Neural cell (in vitro differentiated cells): Measurements from ENCODE around the gene SGPP2. TPM values are rescaled to one million over a fixed set of nuclear protein-coding genes. Genes with fewer than 3 reads are reported as not detected.

ENCODE experiments used
- H2AFZ ChIP-seq: fragments of 200-600, 300-800 bp; sonication (generic), shearing (Covaris generic); 2 replicates; pipeline ENCODE4 v1.6.0; 2014; ENCODE audit warnings: low read depth, mild to moderate bottlenecking, antibody characterized with exemption, low read length, moderate library complexity
- H3F3A ChIP-seq: fragments of 200-600 bp; shearing (Covaris generic); 2 replicates; pipeline ENCODE4 v1.6.1; 2016; ENCODE audit warnings: mild to moderate bottlenecking, moderate library complexity, mixed read lengths, antibody characterized with exemption, low read length; ENCODE audit not compliant: insufficient read depth, poor library complexity, severe bottlenecking
- H3K27ac ChIP-seq: fragments of 200-600, 300-800 bp; sonication (generic), shearing (Covaris generic); 2 replicates; pipeline ENCODE4 v1.5.1; 2014; ENCODE audit warnings: mild to moderate bottlenecking, low read length, moderate library complexity
- H3K27me3 ChIP-seq: fragments of 300-800, 200-600 bp; sonication (generic), shearing (Covaris generic); 2 replicates; pipeline ENCODE4 v1.6.0; 2014; ENCODE audit warnings: mild to moderate bottlenecking, low read depth, low read length, moderate library complexity; ENCODE audit not compliant: insufficient read depth
- H3K36me3 ChIP-seq: fragments of 300-800, 200-600 bp; sonication (generic), shearing (Covaris generic); 2 replicates; pipeline ENCODE4 v1.5.1; 2014; ENCODE audit warnings: mild to moderate bottlenecking, antibody characterized with exemption, low read length, moderate library complexity; ENCODE audit not compliant: insufficient read depth
- H3K4me2 ChIP-seq: fragments of 300-800, 200-600 bp; sonication (generic), shearing (Covaris generic); 2 replicates; pipeline ENCODE4 v1.6.0; 2014; ENCODE audit warnings: mild to moderate bottlenecking, low read length
- H3K4me3 ChIP-seq: fragments of 300-800, 200-600 bp; sonication (generic), shearing (Covaris generic); 2 replicates; pipeline ENCODE4 v1.5.1; 2014; ENCODE audit warnings: mild to moderate bottlenecking, low read length, moderate library complexity
- H3K79me2 ChIP-seq: fragments of 200-600 bp; shearing (Covaris generic); replicated peaks from 2 replicates; pipeline ENCODE4 v1.6.0; 2014; ENCODE audit warnings: mild to moderate bottlenecking, low read length, moderate library complexity; ENCODE audit not compliant: insufficient read depth
- H3K9ac ChIP-seq: fragments of 300-800, 200-600 bp; sonication (generic), shearing (Covaris generic); 2 replicates; pipeline ENCODE4 v1.6.1; 2016; ENCODE audit warnings: mild to moderate bottlenecking, low read length, mixed read lengths
- H3K9me2 ChIP-seq: fragments of 200-600 bp; shearing (Covaris generic); 2 replicates; pipeline ENCODE4 v1.6.1; 2016; ENCODE audit warnings: mild to moderate bottlenecking, low read length, mixed read lengths; ENCODE audit not compliant: insufficient read depth
- H3K9me3 ChIP-seq: fragments of 200-600, 300-800 bp; sonication (generic), shearing (Covaris generic); 2 replicates; pipeline ENCODE4 v1.6.1; 2016; ENCODE audit warnings: mild to moderate bottlenecking, mixed run types, low read length, moderate library complexity, mixed read lengths
- H4K20me1 ChIP-seq: fragments of 200-600 bp; shearing (Covaris generic); 2 replicates; pipeline ENCODE4 v1.6.1; 2016; ENCODE audit warnings: mild to moderate bottlenecking, mixed run types; ENCODE audit not compliant: insufficient read depth
- EP300 ChIP-seq: fragments of 450-650 bp; conservative IDR thresholded peaks from 2 replicates; pipeline ENCODE4 v1.6.1; 2014; ENCODE audit warnings: antibody characterized with exemption, mild to moderate bottlenecking, moderate library complexity; ENCODE audit not compliant: poor library complexity, severe bottlenecking
- EZH2 ChIP-seq: fragments of 200-600, 300-800 bp; shearing (Covaris generic), sonication (generic); IDR thresholded peaks from 2 replicates; pipeline ENCODE4 v1.6.1; 2014; ENCODE audit warnings: antibody characterized with exemption, low read length, borderline replicate concordance, mild to moderate bottlenecking; ENCODE audit not compliant: insufficient read depth, poor library complexity, severe bottlenecking
- MXI1 ChIP-seq: fragments of 450-650 bp; conservative IDR thresholded peaks from 2 replicates; pipeline ENCODE4 v1.6.1; 2014; ENCODE audit warnings: antibody characterized with exemption, mild to moderate bottlenecking; ENCODE audit not compliant: poor library complexity, severe bottlenecking
- POLR2AphosphoS5 ChIP-seq: IDR thresholded peaks from 2 replicates; pipeline ENCODE4 v1.6.1; 2012
- RAD21 ChIP-seq: fragments of 450-650 bp; conservative IDR thresholded peaks from 2 replicates; pipeline ENCODE4 v1.6.1; 2014; ENCODE audit warnings: antibody characterized with exemption, mild to moderate bottlenecking, moderate library complexity
- SMC3 ChIP-seq: fragments of 450-650 bp; conservative IDR thresholded peaks from 2 replicates; pipeline ENCODE4 v1.6.1; 2014; ENCODE audit warnings: antibody characterized with exemption, mild to moderate bottlenecking, moderate library complexity; ENCODE audit not compliant: poor library complexity
- TAF1 ChIP-seq: IDR thresholded peaks from 2 replicates; pipeline ENCODE4 v1.6.1; 2012; ENCODE audit warnings: low read depth
- polyA plus RNA-seq: library from polyadenylated mRNA; depleted of rRNA; stranded (reverse); fragments of >200 nt; gene quantifications from 2 replicates; pipeline ENCODE4 v1.2.3, GENCODE V29; 2014
- TF ChIP-seq, protein P1 (sequence below): fragments of 450-650 bp; IDR thresholded peaks from 2 replicates; pipeline ENCODE4 v1.5.1; 2014; ENCODE audit warnings: antibody characterized with exemption, mild to moderate bottlenecking, moderate library complexity; ENCODE audit not compliant: poor library complexity, severe bottlenecking
- TF ChIP-seq, protein P2 (sequence below): IDR thresholded peaks from 2 replicates; pipeline ENCODE4 v1.6.1; 2012; ENCODE audit warnings: borderline replicate concordance

Gene SGPP2
- polyA plus RNA-seq, 1 donor from 2014 or later: 0.38 TPM

DNA sequence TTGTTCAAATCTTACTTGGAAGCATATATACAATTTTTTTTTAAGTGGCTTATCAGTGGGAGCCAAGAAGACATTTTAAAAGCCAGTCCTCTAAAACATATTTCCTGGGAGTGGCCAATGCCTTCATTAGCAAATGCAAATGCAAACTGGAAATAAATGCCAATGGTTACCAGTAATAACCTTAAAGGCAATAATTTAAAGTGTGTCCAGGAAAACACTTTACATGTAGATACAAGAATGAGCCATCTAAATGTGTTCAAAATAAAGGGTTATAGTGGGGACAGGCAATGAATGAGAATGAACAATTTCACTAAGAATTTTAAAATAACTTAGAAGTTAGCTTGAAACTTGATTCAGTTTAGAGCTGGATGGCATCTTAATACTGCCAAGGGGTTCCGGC lies 167.3 kb downstream of the SGPP2 start:
- Histone ChIP-seq H3K4me3 (no peak overlapping the region), H3K9me2 (no peaks in the 10 kb centered on the region), H3F3A (no peaks in the 10 kb centered on the region), H3K36me3 (peaks cover 4% of the 10 kb centered on the region), H4K20me1 (no peaks in the 10 kb centered on the region), H3K4me2 (no peak overlapping the region), H2AFZ (no peak overlapping the region), H3K9ac (no peak overlapping the region), H3K79me2 (no peaks in the 10 kb centered on the region), H3K27me3 (no peaks in the 10 kb centered on the region), H3K27ac (no peak overlapping the region), H3K9me3 (no peaks in the 10 kb centered on the region)
- TF ChIP-seq POLR2AphosphoS5 (no peak), EP300 (no peak), TAF1 (no peak), RAD21 (no peak), EZH2 (no peak), SMC3 (no peak), MXI1 (no peak)
- TF ChIP-seq, protein P1, sequence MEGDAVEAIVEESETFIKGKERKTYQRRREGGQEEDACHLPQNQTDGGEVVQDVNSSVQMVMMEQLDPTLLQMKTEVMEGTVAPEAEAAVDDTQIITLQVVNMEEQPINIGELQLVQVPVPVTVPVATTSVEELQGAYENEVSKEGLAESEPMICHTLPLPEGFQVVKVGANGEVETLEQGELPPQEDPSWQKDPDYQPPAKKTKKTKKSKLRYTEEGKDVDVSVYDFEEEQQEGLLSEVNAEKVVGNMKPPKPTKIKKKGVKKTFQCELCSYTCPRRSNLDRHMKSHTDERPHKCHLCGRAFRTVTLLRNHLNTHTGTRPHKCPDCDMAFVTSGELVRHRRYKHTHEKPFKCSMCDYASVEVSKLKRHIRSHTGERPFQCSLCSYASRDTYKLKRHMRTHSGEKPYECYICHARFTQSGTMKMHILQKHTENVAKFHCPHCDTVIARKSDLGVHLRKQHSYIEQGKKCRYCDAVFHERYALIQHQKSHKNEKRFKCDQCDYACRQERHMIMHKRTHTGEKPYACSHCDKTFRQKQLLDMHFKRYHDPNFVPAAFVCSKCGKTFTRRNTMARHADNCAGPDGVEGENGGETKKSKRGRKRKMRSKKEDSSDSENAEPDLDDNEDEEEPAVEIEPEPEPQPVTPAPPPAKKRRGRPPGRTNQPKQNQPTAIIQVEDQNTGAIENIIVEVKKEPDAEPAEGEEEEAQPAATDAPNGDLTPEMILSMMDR: no peak
- TF ChIP-seq, protein P2, sequence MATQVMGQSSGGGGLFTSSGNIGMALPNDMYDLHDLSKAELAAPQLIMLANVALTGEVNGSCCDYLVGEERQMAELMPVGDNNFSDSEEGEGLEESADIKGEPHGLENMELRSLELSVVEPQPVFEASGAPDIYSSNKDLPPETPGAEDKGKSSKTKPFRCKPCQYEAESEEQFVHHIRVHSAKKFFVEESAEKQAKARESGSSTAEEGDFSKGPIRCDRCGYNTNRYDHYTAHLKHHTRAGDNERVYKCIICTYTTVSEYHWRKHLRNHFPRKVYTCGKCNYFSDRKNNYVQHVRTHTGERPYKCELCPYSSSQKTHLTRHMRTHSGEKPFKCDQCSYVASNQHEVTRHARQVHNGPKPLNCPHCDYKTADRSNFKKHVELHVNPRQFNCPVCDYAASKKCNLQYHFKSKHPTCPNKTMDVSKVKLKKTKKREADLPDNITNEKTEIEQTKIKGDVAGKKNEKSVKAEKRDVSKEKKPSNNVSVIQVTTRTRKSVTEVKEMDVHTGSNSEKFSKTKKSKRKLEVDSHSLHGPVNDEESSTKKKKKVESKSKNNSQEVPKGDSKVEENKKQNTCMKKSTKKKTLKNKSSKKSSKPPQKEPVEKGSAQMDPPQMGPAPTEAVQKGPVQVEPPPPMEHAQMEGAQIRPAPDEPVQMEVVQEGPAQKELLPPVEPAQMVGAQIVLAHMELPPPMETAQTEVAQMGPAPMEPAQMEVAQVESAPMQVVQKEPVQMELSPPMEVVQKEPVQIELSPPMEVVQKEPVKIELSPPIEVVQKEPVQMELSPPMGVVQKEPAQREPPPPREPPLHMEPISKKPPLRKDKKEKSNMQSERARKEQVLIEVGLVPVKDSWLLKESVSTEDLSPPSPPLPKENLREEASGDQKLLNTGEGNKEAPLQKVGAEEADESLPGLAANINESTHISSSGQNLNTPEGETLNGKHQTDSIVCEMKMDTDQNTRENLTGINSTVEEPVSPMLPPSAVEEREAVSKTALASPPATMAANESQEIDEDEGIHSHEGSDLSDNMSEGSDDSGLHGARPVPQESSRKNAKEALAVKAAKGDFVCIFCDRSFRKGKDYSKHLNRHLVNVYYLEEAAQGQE: no peak

DNA sequence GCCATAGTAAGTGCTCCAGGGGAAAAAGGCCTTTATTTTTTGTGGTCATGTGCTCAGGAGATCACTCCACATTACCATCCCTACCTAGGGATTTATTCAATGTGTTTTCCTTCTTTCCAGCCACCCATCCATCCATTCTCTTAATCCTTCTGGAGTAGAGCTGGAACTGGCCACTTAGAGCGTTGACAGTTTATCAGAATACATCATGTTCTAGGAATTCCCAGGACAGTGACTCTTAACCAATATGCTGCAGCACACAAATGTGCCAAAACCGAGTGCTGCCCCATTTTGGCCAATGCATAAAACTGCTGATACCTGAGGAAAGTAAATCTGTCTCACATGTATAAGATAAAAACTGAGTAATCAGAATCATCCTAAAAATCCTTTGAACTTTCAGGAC lies 167.8 kb downstream of the SGPP2 start:
- Histone ChIP-seq H3K9ac (no peak overlapping the region), H3K36me3 (peaks cover 4% of the 10 kb centered on the region), H3K9me2 (no peaks in the 10 kb centered on the region), H3K4me3 (no peak overlapping the region), H3K9me3 (no peaks in the 10 kb centered on the region), H3K79me2 (no peaks in the 10 kb centered on the region), H3K4me2 (no peak overlapping the region), H3K27me3 (no peaks in the 10 kb centered on the region), H3K27ac (no peak overlapping the region), H4K20me1 (no peaks in the 10 kb centered on the region), H3F3A (no peaks in the 10 kb centered on the region), H2AFZ (no peak overlapping the region)
- TF ChIP-seq EP300 (no peak), RAD21 (no peak), EZH2 (no peak), POLR2AphosphoS5 (no peak), MXI1 (no peak), SMC3 (no peak), TAF1 (no peak)
- TF ChIP-seq, protein P1: no peak
- TF ChIP-seq, protein P2: no peak
